ENCODE results near the gene FARSB.

GRCh38 chr2:222701233-222701632, 45.3 kb upstream of the FARSB start:
- TF ChIP-seq, protein P1, sequence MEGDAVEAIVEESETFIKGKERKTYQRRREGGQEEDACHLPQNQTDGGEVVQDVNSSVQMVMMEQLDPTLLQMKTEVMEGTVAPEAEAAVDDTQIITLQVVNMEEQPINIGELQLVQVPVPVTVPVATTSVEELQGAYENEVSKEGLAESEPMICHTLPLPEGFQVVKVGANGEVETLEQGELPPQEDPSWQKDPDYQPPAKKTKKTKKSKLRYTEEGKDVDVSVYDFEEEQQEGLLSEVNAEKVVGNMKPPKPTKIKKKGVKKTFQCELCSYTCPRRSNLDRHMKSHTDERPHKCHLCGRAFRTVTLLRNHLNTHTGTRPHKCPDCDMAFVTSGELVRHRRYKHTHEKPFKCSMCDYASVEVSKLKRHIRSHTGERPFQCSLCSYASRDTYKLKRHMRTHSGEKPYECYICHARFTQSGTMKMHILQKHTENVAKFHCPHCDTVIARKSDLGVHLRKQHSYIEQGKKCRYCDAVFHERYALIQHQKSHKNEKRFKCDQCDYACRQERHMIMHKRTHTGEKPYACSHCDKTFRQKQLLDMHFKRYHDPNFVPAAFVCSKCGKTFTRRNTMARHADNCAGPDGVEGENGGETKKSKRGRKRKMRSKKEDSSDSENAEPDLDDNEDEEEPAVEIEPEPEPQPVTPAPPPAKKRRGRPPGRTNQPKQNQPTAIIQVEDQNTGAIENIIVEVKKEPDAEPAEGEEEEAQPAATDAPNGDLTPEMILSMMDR (IDR thresholded peaks at IDR 0.05), result no peak
- TF ChIP-seq EZH2 (IDR thresholded peaks at IDR 0.05) (no peak), EZH2phosphoT487 (IDR thresholded peaks at IDR 0.05) (no peak)

Data from neural progenitor cell (in vitro differentiated cells).